UCSD-AML1 (cell line): ENCODE measurements around the gene VSTM4.

Source experiments
- DNase-seq: peaks from one replicate; lab custom pipeline; 2025; ENCODE audit not compliant: unreplicated experiment; lab: John Stamatoyannopoulos, UW

Gene VSTM4

DNA sequence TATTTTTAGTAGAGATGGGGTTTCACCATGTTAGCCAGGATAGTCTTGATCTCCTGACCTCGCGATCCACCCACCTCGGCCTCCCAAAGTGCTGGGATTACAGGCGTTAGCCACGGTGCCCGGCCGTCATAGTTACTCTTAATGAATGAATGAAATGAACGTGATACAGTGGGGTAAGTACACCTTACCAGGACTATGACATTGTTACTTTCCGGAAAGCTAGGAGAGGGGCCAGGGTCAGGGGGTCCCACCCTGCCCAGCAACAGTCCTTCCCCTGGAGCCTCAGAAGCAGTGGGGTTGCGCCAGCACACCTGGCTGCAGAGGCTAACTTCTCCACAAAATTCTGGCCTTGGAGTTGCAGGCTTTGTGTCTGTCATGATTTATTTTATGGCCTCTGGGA, 21.4 kb downstream of the VSTM4 start:
- DNase-seq = no peak

GRCh38 chr10:49092477-49092876, 22.8 kb downstream of the VSTM4 start:
- no peak for DNase-seq

GRCh38 chr10:49091450-49092210, 23.7 kb downstream of the VSTM4 start:
- DNase-seq = no peak

DNA sequence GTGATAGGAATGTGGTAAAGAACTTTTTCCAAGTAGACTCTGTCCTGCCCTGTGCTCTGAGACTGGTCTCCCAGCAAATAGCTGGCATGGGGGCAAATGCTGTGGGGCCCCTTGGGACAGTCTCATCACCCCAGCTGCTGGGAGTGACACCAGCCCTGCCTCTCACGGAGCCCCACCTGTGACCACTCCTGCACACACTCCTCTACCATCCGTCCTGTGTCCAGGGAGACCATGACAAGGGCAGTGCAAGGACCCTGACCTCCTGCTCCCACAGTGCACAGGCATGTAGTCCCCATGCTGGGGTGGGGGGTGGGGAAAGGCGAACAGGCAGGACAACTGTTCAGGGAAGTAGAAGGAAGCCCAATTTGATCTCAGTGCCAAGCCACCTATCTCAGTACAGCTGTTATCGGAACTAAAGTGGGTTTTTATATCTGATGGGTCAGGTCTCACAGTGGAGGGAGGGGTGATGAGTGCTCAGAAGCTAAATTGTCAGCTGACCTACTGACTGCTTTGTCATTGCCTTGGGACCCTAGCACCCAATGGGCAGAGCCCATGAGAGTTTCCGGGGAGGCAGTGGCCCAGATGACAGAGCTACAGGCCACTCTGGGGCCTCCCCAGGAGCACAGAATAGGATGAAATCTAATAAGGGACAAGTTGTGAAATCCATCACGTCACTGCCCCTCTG, 24.5 kb downstream of the VSTM4 start:
- DNase-seq = no peak

DNA sequence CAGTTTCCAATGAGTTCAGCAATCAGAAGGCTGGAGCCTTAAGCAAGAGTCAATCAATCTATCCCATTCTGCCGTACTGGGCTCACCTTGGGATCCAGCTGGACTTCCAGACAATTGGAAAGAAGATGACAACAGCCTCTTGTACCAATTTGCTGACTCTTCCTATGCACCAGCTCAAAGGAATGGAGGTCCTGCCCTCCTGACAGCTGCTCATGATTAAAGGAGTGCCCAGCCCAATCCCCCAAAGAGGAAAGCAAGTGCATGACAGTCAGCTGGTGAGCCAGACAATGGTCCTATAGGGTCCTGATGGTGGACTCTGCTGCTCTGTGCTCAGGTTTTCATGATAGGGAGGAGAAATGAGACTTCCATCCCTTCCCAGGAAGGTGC, 25.1 kb downstream of the VSTM4 start:
- DNase-seq = no peak

DNA sequence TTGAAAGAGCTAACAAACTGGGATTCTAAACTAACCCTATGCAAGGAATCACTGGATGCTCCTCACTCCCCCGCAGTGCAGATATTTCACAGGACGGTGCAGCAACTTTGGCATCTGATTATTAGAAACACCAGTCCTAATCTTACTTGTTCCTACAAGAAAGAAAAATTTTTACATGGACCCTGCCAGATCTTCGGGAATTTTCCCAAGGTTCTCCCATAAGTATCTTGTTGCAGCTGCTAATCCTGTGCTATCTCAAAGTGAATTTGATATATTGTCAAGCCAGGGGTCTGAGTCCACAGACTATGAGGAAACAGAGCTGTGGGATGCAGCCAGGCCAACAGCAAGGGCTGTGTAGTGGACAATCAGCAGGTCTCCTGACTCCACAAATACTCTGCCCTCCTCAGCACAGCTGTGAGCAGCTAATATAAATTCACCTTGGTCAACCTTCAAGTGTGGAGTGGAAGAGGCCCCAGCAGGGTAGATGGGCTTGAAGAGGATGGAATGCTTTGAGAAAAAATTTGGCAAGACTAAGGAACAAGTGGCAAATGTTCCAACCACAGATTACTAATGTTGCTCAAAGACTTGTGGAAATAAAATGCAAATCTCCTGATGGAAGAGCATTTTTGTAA, 25.6 kb downstream of the VSTM4 start:
- no peak for DNase-seq

DNA sequence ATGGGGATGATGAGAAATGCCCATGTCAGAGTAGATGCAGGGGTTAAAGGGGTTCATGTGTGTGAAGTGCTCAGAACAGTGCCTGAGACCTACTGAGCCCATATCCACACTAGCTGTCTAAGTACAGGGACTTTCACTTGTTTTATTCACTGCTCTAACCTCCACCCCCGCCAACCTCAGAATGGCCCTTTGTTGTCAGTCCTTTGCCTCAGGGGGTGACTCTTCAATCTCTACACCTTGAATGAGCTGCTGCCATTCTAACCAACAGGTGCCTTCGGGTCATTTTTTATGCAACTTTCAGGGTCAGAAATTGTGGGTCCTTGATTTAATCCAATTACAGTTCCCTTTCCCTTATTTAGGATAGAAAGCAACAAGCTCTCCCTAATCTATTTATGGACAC, 26.2 kb downstream of the VSTM4 start:
- DNase-seq = no peak

DNA sequence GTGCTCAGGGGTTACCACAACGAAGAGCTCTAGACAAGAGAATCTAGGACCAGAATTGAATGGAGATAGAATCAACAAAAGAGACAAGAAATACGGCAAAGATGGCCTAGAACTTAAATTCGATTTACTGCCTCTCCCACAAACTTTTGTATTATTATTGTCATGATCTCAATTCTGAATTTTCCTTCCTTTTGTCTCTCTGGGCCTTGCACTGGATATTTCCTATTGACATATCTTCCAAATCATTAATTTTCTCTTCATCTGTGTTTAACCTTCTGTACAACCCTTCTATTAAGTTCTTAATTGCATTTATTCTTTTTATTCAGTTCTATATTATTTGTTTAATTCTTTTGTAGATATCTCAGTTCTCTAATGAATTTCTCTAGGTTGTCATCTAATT, 28.4 kb downstream of the VSTM4 start:
- no peak for DNase-seq

GRCh38 chr10:49083261-49083660, 32.1 kb downstream of the VSTM4 start:
- DNase-seq = no peak

DNA sequence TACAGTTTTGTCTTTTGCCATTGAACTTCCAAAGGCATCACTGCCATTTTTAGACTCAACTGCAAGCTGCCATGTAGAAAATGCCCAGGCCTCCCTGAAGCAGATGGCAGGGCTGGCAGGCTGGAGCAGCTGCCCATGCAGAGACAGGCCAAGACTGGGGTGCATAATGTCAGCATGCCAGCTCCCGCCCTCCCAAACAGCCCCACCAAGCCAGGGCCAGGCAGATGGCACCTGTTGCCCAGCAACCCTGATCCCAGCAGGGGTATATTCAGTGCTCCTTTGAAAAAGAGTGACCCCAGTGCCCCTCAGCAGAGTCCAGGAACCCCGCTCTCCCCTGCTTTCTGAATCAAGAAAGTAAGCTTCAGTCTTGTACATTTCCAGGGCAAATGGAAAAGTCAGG, 32.6 kb downstream of the VSTM4 start:
- DNase-seq = no peak

GRCh38 chr10:49081547-49082275, 33.6 kb downstream of the VSTM4 start:
- no peak for DNase-seq

DNA sequence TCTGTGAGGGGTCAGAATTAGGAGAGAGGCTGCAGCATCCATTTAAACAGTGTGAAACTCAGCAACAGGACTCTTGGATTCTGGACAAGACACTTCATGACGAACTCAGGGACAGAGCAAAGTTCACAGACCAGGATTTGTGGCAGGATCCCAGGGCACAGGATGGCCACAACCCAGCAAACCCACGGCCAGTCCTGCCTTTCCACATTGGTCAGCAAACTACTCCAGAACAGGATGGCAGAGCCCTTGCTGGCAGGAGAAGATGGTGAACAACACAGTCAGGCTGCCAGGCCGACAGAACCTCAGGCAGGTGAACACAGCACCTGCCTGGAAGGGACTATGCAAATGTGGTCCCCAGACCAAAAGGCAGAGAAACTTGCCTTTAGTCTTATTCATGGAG, 34.4 kb downstream of the VSTM4 start:
- DNase-seq = no peak

- DNase-seq = peak; percentile 34
These were observed 35.3 kb downstream of the VSTM4 start for GRCh38 chr10:49080071-49080470.

- DNase-seq = no peak
These were observed 35.8 kb downstream of the VSTM4 start for GRCh38 chr10:49079499-49079898.

DNA sequence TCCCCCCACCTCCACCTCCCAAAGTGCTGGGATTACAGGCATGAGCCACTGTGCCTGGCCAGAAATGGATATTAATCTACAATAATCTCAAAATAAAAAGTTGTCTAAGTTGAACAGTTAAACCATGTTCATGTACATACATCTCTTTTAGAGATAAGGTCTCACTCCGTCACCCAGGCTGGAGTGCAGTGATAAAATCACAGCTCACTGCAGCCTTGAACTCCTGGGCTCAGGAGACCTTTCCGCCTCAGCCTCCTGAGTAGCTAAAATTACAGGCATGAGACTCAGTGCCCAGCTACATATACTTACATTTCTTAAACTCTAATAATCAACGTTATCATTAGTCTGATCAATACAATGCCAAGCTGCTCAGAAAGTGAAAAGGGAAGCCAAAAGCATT, 36.2 kb downstream of the VSTM4 start:
- DNase-seq = no peak

GRCh38 chr10:49078433-49078832, 36.9 kb downstream of the VSTM4 start:
- DNase-seq = no peak

DNA sequence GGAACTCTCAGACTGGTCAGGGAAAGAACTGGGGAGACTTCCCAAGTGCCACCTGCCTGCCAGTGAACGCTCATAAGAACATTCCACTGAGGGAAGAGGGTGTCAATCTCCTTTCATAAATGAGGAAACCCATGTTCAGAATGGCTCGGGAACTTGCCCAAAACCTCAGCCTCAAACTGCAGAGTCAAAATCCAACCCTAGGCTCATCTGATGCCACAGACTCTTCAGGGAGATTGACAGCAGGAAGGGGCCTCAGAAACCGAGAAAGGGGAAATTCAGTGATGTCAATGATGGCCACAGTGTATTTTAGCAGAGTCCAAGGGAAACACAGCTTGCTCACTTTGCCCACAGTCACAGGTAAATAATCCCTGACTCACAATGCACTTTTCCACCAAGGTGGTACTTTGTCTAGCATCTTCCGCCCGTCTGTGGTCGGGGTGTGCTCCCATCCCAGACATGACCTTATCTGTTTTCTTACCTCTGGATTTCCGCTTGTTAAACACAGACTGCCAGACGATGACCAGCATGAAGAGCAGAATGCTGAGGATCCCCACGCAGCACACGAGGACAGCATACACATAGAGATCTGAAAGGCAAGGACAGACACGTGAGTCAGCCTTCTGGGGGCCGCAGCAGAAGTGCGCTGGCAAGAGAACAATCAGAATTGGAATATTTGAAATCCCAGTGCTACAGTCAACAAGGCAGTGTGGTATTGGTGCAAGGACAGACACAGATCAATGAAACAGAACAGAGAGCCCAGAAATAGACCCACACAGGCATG, 38.4 kb downstream of the VSTM4 start:
- no peak for DNase-seq

- DNase-seq = no peak
These were observed 39.0 kb downstream of the VSTM4 start for GRCh38 chr10:49076319-49076718.

- DNase-seq = no peak
These were observed 39.6 kb downstream of the VSTM4 start for GRCh38 chr10:49075743-49076142.

DNA sequence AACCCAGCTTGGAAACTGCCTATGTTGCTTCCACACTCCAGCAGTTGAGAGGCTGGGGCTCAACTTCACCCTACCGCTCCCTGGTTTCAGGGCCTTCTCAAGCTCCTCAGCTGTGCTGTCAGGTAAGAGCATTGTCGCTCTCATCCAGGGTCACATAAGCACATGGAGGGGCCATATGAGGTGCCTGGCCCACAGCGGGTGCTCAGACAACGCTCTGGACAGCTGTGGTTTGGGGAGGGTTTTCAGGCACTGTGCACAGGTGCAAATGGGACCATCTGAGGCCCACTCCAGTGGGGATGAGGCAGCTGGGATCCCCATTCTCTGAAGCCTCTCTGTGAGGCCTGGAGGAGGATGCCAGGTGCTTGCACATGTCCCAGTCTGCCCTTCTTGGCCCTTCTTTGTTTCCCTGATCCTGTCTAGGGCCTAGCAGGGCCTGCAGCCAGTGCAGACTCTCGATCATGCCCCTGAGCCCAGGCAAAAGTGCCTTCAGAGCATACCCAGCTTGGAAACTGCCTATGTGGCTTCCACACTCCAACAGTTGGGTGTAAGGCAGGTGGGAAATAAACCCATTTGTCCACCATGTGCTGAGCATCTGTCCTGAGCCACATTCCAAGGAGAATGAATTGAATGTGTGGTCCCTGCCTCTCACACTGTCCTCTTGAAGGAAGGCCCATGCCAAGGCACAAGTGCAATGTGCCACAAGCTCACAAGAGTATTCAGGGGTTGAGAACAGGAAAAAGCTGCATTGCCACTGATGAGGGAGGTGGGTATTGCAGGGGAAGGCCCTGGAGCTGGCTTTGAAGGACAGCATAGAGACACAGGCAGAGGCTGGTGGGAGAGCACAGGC, 40.3 kb downstream of the VSTM4 start:
- DNase-seq = no peak
